Endothelial cell of umbilical vein (primary cell): Measurements from ENCODE around the gene SEZ6. TPM values are rescaled to one million over a fixed set of nuclear protein-coding genes. Genes with fewer than 3 reads are reported as not detected.

Source experiments
- BruUV-seq: library from RNA; stranded (reverse); fragments of 400-500 nt; replicated peaks from 2 replicates; lab custom pipeline; 2021; lab: Mats Ljungman, UMichigan
- CTCF ChIA-PET: fragments of 300-600, 350-600 bp; sonication (Branson Sonifier 250); formaldehyde crosslinking; loops from one replicate; lab custom pipeline; 2021; ENCODE audit warnings: antibody characterized with exemption, inconsistent platforms; lab: Charles Lee
- POLR2A ChIA-PET: fragments of 300-600, 350-600 bp; sonication (Branson Sonifier 250); formaldehyde crosslinking; loops from one replicate; lab custom pipeline; 2021; ENCODE audit warnings: antibody characterized with exemption, inconsistent platforms; lab: Charles Lee
- DNase-seq: peaks from one replicate; pipeline ENCODE4 v3.0.0-alpha.2; 2011; ENCODE audit warnings: low read depth, low spot score
- FAIRE-seq: peaks from 2 replicates; lab custom pipeline; 2011; peaks lifted over from hg19 to GRCh38; lab: Jason Lieb, UNC
- H2AFZ ChIP-seq: 2 replicates; pipeline ENCODE4 v1.6.0; 2012; ENCODE audit warnings: low read depth, low read length, control low read depth, inconsistent platforms
- H3K27ac ChIP-seq: 2 replicates; pipeline ENCODE4 v1.5.1; 2011; ENCODE audit warnings: low read depth, mild to moderate bottlenecking, control low read depth, low read length, moderate library complexity; ENCODE audit not compliant: insufficient read depth
- H3K27me3 ChIP-seq, 2 experiments: 2 replicates each; pipeline versions ENCODE4 v1.6.0 to v1.6.1; 2011; ENCODE audit warnings: low read length in 2 of 2, mixed read lengths in 1 of 2; ENCODE audit not compliant: control insufficient read depth in 2 of 2, insufficient read depth in 2 of 2
- H3K36me3 ChIP-seq, 2 experiments: 2 replicates in 1 of 2; 3 replicates in 1 of 2; pipeline ENCODE4 v1.5.1; 2011; ENCODE audit warnings: low read length in 2 of 2, mild to moderate bottlenecking in 1 of 2, moderate library complexity in 1 of 2; ENCODE audit not compliant: control insufficient read depth in 2 of 2, insufficient read depth in 2 of 2; ENCODE audit errors: extremely low read depth in 1 of 2
- H3K4me1 ChIP-seq: 3 replicates; pipeline ENCODE4 v1.5.1; 2011; ENCODE audit warnings: mild to moderate bottlenecking, low read length; ENCODE audit not compliant: control insufficient read depth, insufficient read depth; ENCODE audit errors: extremely low read depth
- H3K4me2 ChIP-seq: 2 replicates; pipeline ENCODE4 v1.6.1; 2011; ENCODE audit warnings: low read length, control low read depth, mixed read lengths; ENCODE audit not compliant: insufficient read depth
- H3K4me3 ChIP-seq, 3 experiments: fragments of 200-600 bp in 1 of 3; sonication (generic), shearing (Covaris generic) in 1 of 3; replicated peaks in 1 of 3; 2 replicates each; pipeline ENCODE4 v1.5.1; 2011 to 2016; ENCODE audit warnings: control low read depth in 3 of 3, low read length in 3 of 3, mild to moderate bottlenecking in 2 of 3, inconsistent platforms in 1 of 3, low read depth in 1 of 3, moderate library complexity in 1 of 3; ENCODE audit not compliant: insufficient read depth in 1 of 3
- H3K79me2 ChIP-seq: 2 replicates; pipeline ENCODE4 v1.6.0; 2012; ENCODE audit warnings: low read length, inconsistent platforms; ENCODE audit not compliant: control insufficient read depth, insufficient read depth
- H3K9ac ChIP-seq: replicated peaks from 2 replicates; pipeline ENCODE3; 2011; ENCODE audit warnings: low read length, control low read depth; ENCODE audit not compliant: insufficient read depth; ENCODE audit errors: extremely low read depth
- H3K9me1 ChIP-seq: replicated peaks from 3 replicates; pipeline ENCODE4 v1.6.0; 2011; ENCODE audit warnings: mild to moderate bottlenecking, low read length; ENCODE audit not compliant: control insufficient read depth, insufficient read depth; ENCODE audit errors: extremely low read depth
- H3K9me3 ChIP-seq: replicated peaks from 2 replicates; pipeline ENCODE4 v1.5.1; 2012; ENCODE audit warnings: low read length, inconsistent platforms; ENCODE audit not compliant: control insufficient read depth, insufficient read depth
- H4K20me1 ChIP-seq: replicated peaks from 2 replicates; pipeline ENCODE3; 2011; ENCODE audit warnings: mild to moderate bottlenecking, low read length; ENCODE audit not compliant: control insufficient read depth, insufficient read depth; ENCODE audit errors: extremely low read depth
- EZH2 ChIP-seq: IDR thresholded peaks from 2 replicates; pipeline ENCODE4 v1.6.1; 2012; ENCODE audit warnings: borderline replicate concordance, low read depth, mild to moderate bottlenecking, moderate library complexity, low read length, inconsistent platforms; ENCODE audit not compliant: severe bottlenecking
- FOS ChIP-seq: IDR thresholded peaks from 2 replicates; pipeline ENCODE4 v1.6.1; 2011; ENCODE audit warnings: mild to moderate bottlenecking, low read length, moderate library complexity, borderline replicate concordance; ENCODE audit not compliant: insufficient read depth
- GATA2 ChIP-seq: IDR thresholded peaks from 2 replicates; pipeline ENCODE4 v1.7.0; 2011; ENCODE audit warnings: low read depth, mild to moderate bottlenecking, moderate library complexity, mixed read lengths, low read length; ENCODE audit not compliant: insufficient read length, insufficient read depth
- JUN ChIP-seq: IDR thresholded peaks from 2 replicates; pipeline ENCODE4 v1.6.1; 2011; ENCODE audit warnings: borderline replicate concordance, low read depth; ENCODE audit not compliant: insufficient read length, insufficient read depth
- MYC ChIP-seq: IDR thresholded peaks from one replicate; pipeline ENCODE4 v1.6.1; 2011; ENCODE audit warnings: mild to moderate bottlenecking, low read depth, low read length
- POLR2A ChIP-seq: IDR thresholded peaks from 2 replicates; pipeline ENCODE4 v1.6.1; 2012; ENCODE audit warnings: low read depth, mild to moderate bottlenecking, control low read depth, low read length
- POLR2AphosphoS5 ChIP-seq: IDR thresholded peaks from 2 replicates; pipeline ENCODE4 v1.6.1; 2012; ENCODE audit warnings: low read depth, mild to moderate bottlenecking, control low read depth, low read length, moderate library complexity; ENCODE audit not compliant: insufficient read depth
- dilution Hi-C: fragments of 300-500 bp; cut with MboI; formaldehyde crosslinking; loops from one replicate; pipeline ENCODE4 v1.15.0; 2019; ENCODE audit warnings: low sequenced_read_pairs; ENCODE audit not compliant: extremely low pct_ligation_motif_present
- intact Hi-C: fragments of 100-400 bp; cut with micrococcal nuclease; formaldehyde crosslinking; loops from one replicate; pipeline ENCODE4 v1.10.0; 2022
- polyA plus RNA-seq, 4 experiments: library from polyadenylated mRNA; depleted of rRNA in 3 of 4; stranded (reverse) in 3 of 4; unstranded in 1 of 4; fragments of >200 nt; gene quantifications; 2 replicates each; pipeline versions ENCODE4 v1.2.1 to v1.2.3, GENCODE V29; 2011 to 2012; ENCODE audit warnings: missing spikeins in 1 of 4
- total RNA-seq: library from RNA; stranded (reverse); gene quantifications from 2 replicates; pipeline ENCODE4 v1.2.3, GENCODE V29; 2021
- TF ChIP-seq, protein P1 (sequence below), 2 donors: IDR thresholded peaks; 1 replicate in 1 of 2; 2 replicates in 1 of 2; pipeline ENCODE4 v1.5.1; 2011; ENCODE audit warnings: low read length in 2 of 2, mild to moderate bottlenecking in 2 of 2, moderate library complexity in 2 of 2, control low read depth in 1 of 2, inconsistent platforms in 1 of 2, low read depth in 1 of 2; ENCODE audit not compliant: insufficient read depth in 1 of 2; ENCODE audit errors: extremely low read depth in 1 of 2
- TF ChIP-seq, protein P2 (sequence below): IDR thresholded peaks from 2 replicates; pipeline ENCODE4 v1.6.1; 2011; ENCODE audit not compliant: insufficient read depth, insufficient read length

SEZ6 gene
- total and polyA plus RNA-seq, 2 donors (not counting 3 experiments of a cell fraction or from before 2014, with no cell fraction given) = not detected

DNA sequence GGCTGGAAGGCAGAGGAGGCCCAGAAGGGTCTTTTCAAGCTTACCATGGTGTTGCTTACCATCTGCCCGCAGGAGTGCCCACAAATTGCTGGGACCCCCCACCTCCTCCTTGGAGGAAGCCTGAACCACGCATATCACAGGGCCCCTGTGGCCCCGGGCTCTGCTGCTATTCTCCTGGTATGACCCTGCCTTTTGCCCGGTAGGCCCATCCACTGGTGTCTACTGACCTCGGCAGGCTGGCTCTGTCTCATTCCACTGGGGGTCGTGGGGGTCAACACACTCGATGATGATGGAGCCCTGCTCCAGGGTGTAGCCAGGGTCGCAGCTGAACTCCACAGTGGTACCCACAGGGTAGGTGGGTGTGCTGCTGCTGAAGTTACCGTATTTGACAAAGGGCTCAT is 46.4 kb downstream of the SEZ6 start:
- BruUV-seq = no TSS peak

More for the DNA sequence above, 46.4 kb downstream of the SEZ6 start:
- Histone ChIP-seq H3K9me1 (no peaks in the 10 kb centered on the region), H3K4me3 (no peak overlapping the region), H4K20me1 (no peaks in the 10 kb centered on the region), H3K27ac (no peak overlapping the region), H3K79me2 (no peaks in the 10 kb centered on the region), H2AFZ (no peak overlapping the region), H3K4me1 (peaks cover 2% of the 10 kb centered on the region), H3K9me3 (no peaks in the 10 kb centered on the region), H3K36me3 (no peaks in the 10 kb centered on the region), H3K4me2 (no peak overlapping the region), H3K27me3 (no peaks in the 10 kb centered on the region), H3K9ac (no peak overlapping the region)
- dilution Hi-C loops = no loop called here
- CTCF ChIA-PET = interaction anchor here (1.7 to 10.7 kb wide), 2 partner anchors 154 to 165 kb away, joined by 5 to 1079 read pairs; no protein-coding TSS in a partner anchor
- FAIRE-seq (no peak), DNase-seq (no peak)
- intact Hi-C loops = no loop called here
- POLR2A ChIA-PET = no interaction called here
- no peak for TF ChIP-seq POLR2AphosphoS5
- TF ChIP-seq, protein P1, sequence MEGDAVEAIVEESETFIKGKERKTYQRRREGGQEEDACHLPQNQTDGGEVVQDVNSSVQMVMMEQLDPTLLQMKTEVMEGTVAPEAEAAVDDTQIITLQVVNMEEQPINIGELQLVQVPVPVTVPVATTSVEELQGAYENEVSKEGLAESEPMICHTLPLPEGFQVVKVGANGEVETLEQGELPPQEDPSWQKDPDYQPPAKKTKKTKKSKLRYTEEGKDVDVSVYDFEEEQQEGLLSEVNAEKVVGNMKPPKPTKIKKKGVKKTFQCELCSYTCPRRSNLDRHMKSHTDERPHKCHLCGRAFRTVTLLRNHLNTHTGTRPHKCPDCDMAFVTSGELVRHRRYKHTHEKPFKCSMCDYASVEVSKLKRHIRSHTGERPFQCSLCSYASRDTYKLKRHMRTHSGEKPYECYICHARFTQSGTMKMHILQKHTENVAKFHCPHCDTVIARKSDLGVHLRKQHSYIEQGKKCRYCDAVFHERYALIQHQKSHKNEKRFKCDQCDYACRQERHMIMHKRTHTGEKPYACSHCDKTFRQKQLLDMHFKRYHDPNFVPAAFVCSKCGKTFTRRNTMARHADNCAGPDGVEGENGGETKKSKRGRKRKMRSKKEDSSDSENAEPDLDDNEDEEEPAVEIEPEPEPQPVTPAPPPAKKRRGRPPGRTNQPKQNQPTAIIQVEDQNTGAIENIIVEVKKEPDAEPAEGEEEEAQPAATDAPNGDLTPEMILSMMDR (IDR thresholded peaks at IDR 0.05; ENCODE audit: extremely low read depth in 1 of 2, insufficient read depth in 1 of 2, low read depth in 1 of 2, low read length in 2 of 2) = no peak
- no peak for TF ChIP-seq FOS
- TF ChIP-seq, protein P2, sequence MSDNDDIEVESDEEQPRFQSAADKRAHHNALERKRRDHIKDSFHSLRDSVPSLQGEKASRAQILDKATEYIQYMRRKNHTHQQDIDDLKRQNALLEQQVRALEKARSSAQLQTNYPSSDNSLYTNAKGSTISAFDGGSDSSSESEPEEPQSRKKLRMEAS = no peak
- no peak for TF ChIP-seq GATA2
- no peak for TF ChIP-seq MYC
- TF ChIP-seq POLR2A = no peak
- no peak for TF ChIP-seq JUN
- TF ChIP-seq EZH2 = no peak
